Retina (tissue), 1 donor: ENCODE measurements around the gene TENM4.

Source experiments
- DNase-seq: peaks from one replicate; pipeline ENCODE4 v3.0.0-alpha.2; 2016

TENM4 gene

GRCh38 chr11:79110321-79110720, 330.5 kb downstream of the TENM4 start:
- DNase-seq = no peak

- DNase-seq = no peak
Measured at GRCh38 chr11:79108851-79109250, 332.0 kb downstream of the TENM4 start.

GRCh38 chr11:79102840-79103239, 338.0 kb downstream of the TENM4 start:
- no peak for DNase-seq

GRCh38 chr11:79101656-79102055, 339.2 kb downstream of the TENM4 start:
- DNase-seq = no peak

GRCh38 chr11:79100093-79100910, 340.5 kb downstream of the TENM4 start:
- DNase-seq = peak; percentile 43

GRCh38 chr11:79098146-79098545, 342.7 kb downstream of the TENM4 start:
- no peak for DNase-seq

- no peak for DNase-seq
Measured at GRCh38 chr11:79097246-79097875, 343.5 kb downstream of the TENM4 start.

- no peak for DNase-seq
Measured at GRCh38 chr11:79095424-79095823, 345.4 kb downstream of the TENM4 start.

GRCh38 chr11:79094616-79095015, 346.2 kb downstream of the TENM4 start:
- no peak for DNase-seq

GRCh38 chr11:79092791-79093353, 348.0 kb downstream of the TENM4 start:
- no peak for DNase-seq

GRCh38 chr11:79090191-79090705, 350.6 kb downstream of the TENM4 start:
- DNase-seq = no peak

- no peak for DNase-seq
Measured at GRCh38 chr11:79089601-79090000, 351.2 kb downstream of the TENM4 start.

- peak; percentile 36 for DNase-seq
Measured at GRCh38 chr11:79088967-79089366, 351.9 kb downstream of the TENM4 start.

GRCh38 chr11:79087961-79088318, 352.9 kb downstream of the TENM4 start:
- DNase-seq = peak; percentile 52

GRCh38 chr11:79087238-79087960, 353.4 kb downstream of the TENM4 start:
- DNase-seq = peak; percentile 41

- DNase-seq = no peak
Measured at GRCh38 chr11:79086056-79086455, 354.8 kb downstream of the TENM4 start.

- no peak for DNase-seq
Measured at GRCh38 chr11:79084382-79084781, 356.4 kb downstream of the TENM4 start.

GRCh38 chr11:79083352-79083751, 357.5 kb downstream of the TENM4 start:
- no peak for DNase-seq

- DNase-seq = peak; percentile 74
Measured at GRCh38 chr11:79082907-79083306, 357.9 kb downstream of the TENM4 start.

GRCh38 chr11:79082280-79082679, 358.6 kb downstream of the TENM4 start:
- DNase-seq = no peak

GRCh38 chr11:79081471-79082031, 359.3 kb downstream of the TENM4 start:
- DNase-seq = no peak

GRCh38 chr11:79080551-79080950, 360.3 kb downstream of the TENM4 start:
- DNase-seq = no peak

GRCh38 chr11:79078999-79079398, 361.8 kb downstream of the TENM4 start:
- DNase-seq = peak; percentile 19
